K562 (cell line): ENCODE measurements around the gene DUS1L. TPM values are rescaled to one million over a fixed set of nuclear protein-coding genes. Genes with fewer than 3 reads are reported as not detected.

ENCODE experiments used
- ATF6 ChIP-seq: sonication (generic); formaldehyde crosslinking; IDR thresholded peaks from 2 replicates; pipeline ENCODE4 v1.4.0; 2020; ENCODE audit warnings: mild to moderate bottlenecking, missing genetic modification reagents
- CTCF ChIP-seq, 3 experiments: IDR thresholded peaks in 2 of 3; conservative IDR thresholded peaks in 1 of 3; 2 replicates each; pipeline ENCODE4 v1.5.1; 2011 to 2012; ENCODE audit warnings: low read length in 3 of 3, mild to moderate bottlenecking in 3 of 3, control low read depth in 2 of 3, improper control_type of control experiment in 1 of 3, inconsistent platforms in 1 of 3, low read depth in 1 of 3, mixed read lengths in 1 of 3, moderate library complexity in 1 of 3; ENCODE audit not compliant: insufficient read depth in 2 of 3
- GATA2 ChIP-seq: sonication (generic); formaldehyde crosslinking; IDR thresholded peaks from 2 replicates; pipeline ENCODE4 v1.4.0; 2020; ENCODE audit warnings: mild to moderate bottlenecking, missing genetic modification reagents
- HOXB6 ChIP-seq: fragments of 250-450 bp; sonication (Bioruptor Pico); IDR thresholded peaks from 2 replicates; pipeline ENCODE4 v1.5.1; 2022; ENCODE audit warnings: mild to moderate bottlenecking, borderline replicate concordance
- MCM5 ChIP-seq: fragments of 450-650 bp; IDR thresholded peaks from 2 replicates; pipeline ENCODE4 v1.6.1; 2016; ENCODE audit warnings: low read depth
- MCM7 ChIP-seq, 2 experiments: fragments of 450-650 bp; IDR thresholded peaks; 2 replicates each; pipeline ENCODE4 v1.6.1; 2016 to 2018
- MEF2A ChIP-seq: IDR thresholded peaks from 2 replicates; pipeline ENCODE4 v1.6.1; 2011; ENCODE audit warnings: low read depth, mild to moderate bottlenecking, low read length, moderate library complexity; ENCODE audit not compliant: control insufficient read depth
- MLX ChIP-seq, 2 experiments: fragments of 450-650 bp in 1 of 2; sonication (generic) in 1 of 2; formaldehyde crosslinking; conservative IDR thresholded peaks; 2 replicates each; pipeline versions ENCODE4 v1.4.0 to v1.8.1; 2020 to 2022; ENCODE audit warnings: mild to moderate bottlenecking in 1 of 2, missing genetic modification reagents in 1 of 2
- NONO ChIP-seq, 2 experiments: fragments of 200-400 bp in 1 of 2; fragments of 450-650 bp in 1 of 2; formaldehyde crosslinking in 1 of 2; IDR thresholded peaks; 2 replicates each; pipeline ENCODE4 v1.6.1; 2017; ENCODE audit warnings: low read depth in 2 of 2, mild to moderate bottlenecking in 2 of 2, moderate library complexity in 2 of 2, low read length in 1 of 2
- PURB ChIP-seq: sonication (generic); formaldehyde crosslinking; IDR thresholded peaks from 2 replicates; pipeline ENCODE4 v1.9.0; 2021; ENCODE audit warnings: low read depth, mild to moderate bottlenecking, missing genetic modification reagents
- SNAPC5 ChIP-seq: fragments of 250-450 bp; sonication (Bioruptor Pico); IDR thresholded peaks from 2 replicates; pipeline ENCODE4 v1.8.0; 2021; ENCODE audit warnings: moderate library complexity, mild to moderate bottlenecking, inconsistent platforms
- SRSF1 ChIP-seq: fragments of 200-400 bp; formaldehyde crosslinking; IDR thresholded peaks from 2 replicates; pipeline ENCODE4 v1.6.1; 2017; ENCODE audit warnings: mild to moderate bottlenecking, low read depth, low read length, moderate library complexity
- U2AF1 ChIP-seq: fragments of 200-400 bp; formaldehyde crosslinking; optimal IDR thresholded peaks from 2 replicates; pipeline ENCODE3; 2017; ENCODE audit warnings: mild to moderate bottlenecking, low read depth, low read length, moderate library complexity
- ZBTB33 ChIP-seq: sonication (generic); formaldehyde crosslinking; IDR thresholded peaks from 2 replicates; pipeline ENCODE4 v1.8.1; 2023; ENCODE audit warnings: mild to moderate bottlenecking, missing genetic modification reagents
- ZFP91 ChIP-seq: sonication (generic); formaldehyde crosslinking; IDR thresholded peaks from 2 replicates; pipeline ENCODE4 v1.8.0; 2022; ENCODE audit warnings: mild to moderate bottlenecking, missing genetic modification reagents
- ZNF146 ChIP-seq: IDR thresholded peaks from one replicate; pipeline ENCODE4 v1.6.1; 2018; ENCODE audit warnings: missing compliant biosample characterization; ENCODE audit not compliant: unreplicated experiment
- ZNF175 ChIP-seq: fragments of 200-800 bp; sonication (Bioruptor generic); IDR thresholded peaks from 2 replicates; pipeline ENCODE4 v1.6.1; 2016; ENCODE audit warnings: low read depth, mild to moderate bottlenecking, missing genetic modification characterization, missing compliant biosample characterization
- ZNF3 ChIP-seq: fragments of 250-450 bp; sonication (Bioruptor Pico); IDR thresholded peaks from 2 replicates; pipeline ENCODE4 v1.5.0; 2021; ENCODE audit warnings: mild to moderate bottlenecking, moderate library complexity
- polyA plus RNA-seq, 8 experiments: library from polyadenylated mRNA; depleted of rRNA in 4 of 8; stranded (reverse) in 5 of 8; unstranded in 3 of 8; fragments of >200 nt; fragmentation: Nextera tagmentation in 2 of 8; fragmentation: Illumina TruSeq in 1 of 8; extraction: Ambion mirVana in 2 of 8; extraction: Trizol in 1 of 8; gene quantifications; 2 replicates each; pipeline versions ENCODE4 v1.2.1 to v1.2.3, GENCODE V29; 2011 to 2014; ENCODE audit warnings: inconsistent platforms in 1 of 8, missing spikeins in 1 of 8
- total RNA-seq, 7 experiments: library from RNA; depleted of rRNA in 6 of 7; stranded (reverse); fragments of >200 nt in 6 of 7; fragmentation: Illumina TruSeq in 2 of 7; extraction: Trizol in 2 of 7; gene quantifications; 2 replicates each; pipeline versions ENCODE4 v1.2.1 to v1.2.3, GENCODE V29; 2011 to 2021; ENCODE audit warnings: low replicate concordance in 1 of 7

Gene DUS1L
- total and polyA plus RNA-seq, 9 of the 15 experiments (the other 6 are each of a cell fraction or from before 2014, with no cell fraction given) = 7.8 to 210 (median 83.9) TPM

GRCh38 chr17:82030470-82031302 is 34.9 kb downstream of the DUS1L start (continued):
- TF ChIP-seq CTCF (IDR thresholded peaks at IDR 0.05 in 2 of 3, conservative IDR thresholded peaks at IDR 0.05 in 1 of 3; ENCODE audit: insufficient read depth in 2 of 3, low read depth in 1 of 3, low read length in 3 of 3) (peak; percentile 90 to 95 (median 94)), MEF2A (no peak), ZFP91 (CRISPR knock-in tag) (no peak), SRSF1 (0 out of 2 replicates have a peak, but pooled peaks have one; percentile 83), U2AF1 (peak; percentile 66), ZNF175 (no peak), ZBTB33 (peak; percentile 91), ZNF146 (CRISPR knock-in tag) (no peak), ATF6 (CRISPR knock-in tag) (0 out of 2 replicates have a peak, but pooled peaks have one; percentile 86), SNAPC5 (no peak), MCM5 (no peak), HOXB6 (CRISPR knock-in tag) (no peak), MLX (CRISPR knock-in tag; conservative IDR thresholded peaks at IDR 0.05) (no peak), NONO (IDR thresholded peaks at IDR 0.05; ENCODE audit: low read depth in 2 of 2, low read length in 1 of 2) (0 out of 4 replicates have a peak, but pooled peaks of 1 of the 2 experiments have one; percentile 12), PURB (CRISPR knock-in tag) (no peak), ZNF3 (CRISPR knock-in tag) (no peak), MCM7 (IDR thresholded peaks at IDR 0.05) (no peak), GATA2 (CRISPR knock-in tag) (no peak)
